BJ (cell line): ENCODE data around the gene TMSB15C. TPM values are rescaled to one million over a fixed set of nuclear protein-coding genes. Genes with fewer than 3 reads are reported as not detected.
"Not testable (repeated sequence)": the region's sequence is repeated elsewhere in the genome, so short reads cannot be mapped to it uniquely, and the experiment has no call there.

Experiments used
- CTCF ChIA-PET: fragments of 350-600 bp; formaldehyde crosslinking; extraction: SDS; loops from one replicate; lab custom pipeline; 2021; ENCODE audit warnings: antibody characterized with exemption, inconsistent platforms; lab: Yijun Ruan, JAX
- POLR2A ChIA-PET: fragments of 300-600 bp; sonication (Branson Sonifier 250); formaldehyde crosslinking; extraction: SDS; loops from one replicate; lab custom pipeline; 2021; ENCODE audit warnings: antibody characterized with exemption; lab: Charles Lee
- DNase-seq: peaks from one replicate; pipeline ENCODE4 v3.0.0-alpha.2; 2011; ENCODE audit warnings: low read depth
- H3K27me3 ChIP-seq: 2 replicates; pipeline ENCODE4 v1.6.0; 2011; ENCODE audit warnings: low read length; ENCODE audit not compliant: control insufficient read depth, insufficient read depth
- H3K36me3 ChIP-seq: 2 replicates; pipeline ENCODE4 v1.5.1; 2011; ENCODE audit warnings: low read length; ENCODE audit not compliant: control insufficient read depth, insufficient read depth
- H3K4me3 ChIP-seq: 2 replicates; pipeline ENCODE4 v1.5.1; 2011; ENCODE audit warnings: low read depth, mild to moderate bottlenecking, control low read depth, low read length
- CTCF ChIP-seq: IDR thresholded peaks from 2 replicates; pipeline ENCODE4 v1.5.1; 2011; ENCODE audit warnings: low read depth, mild to moderate bottlenecking, control low read depth, inconsistent platforms, low read length, moderate library complexity; ENCODE audit not compliant: insufficient read depth
- polyA minus RNA-seq: library from RNA; depleted of rRNA, polyadenylated mRNA; stranded (reverse); fragments of >200 nt; gene quantifications from 2 replicates; pipeline ENCODE4 v1.2.3, GENCODE V29; 2011; rRNA and poly(A)+ RNA removed
- polyA plus RNA-seq: library from polyadenylated mRNA; depleted of rRNA; stranded (reverse); fragments of >200 nt; gene quantifications from 2 replicates; pipeline ENCODE4 v1.2.3, GENCODE V29; 2011; rRNA removed

Gene TMSB15C
- 1.2 and 2.4 TPM in 2 replicates for polyA plus RNA-seq
- 0.71 and 0.98 TPM in 2 replicates for polyA minus RNA-seq

GRCh38 chrX:104075778-104076445 lies at the start of gene TMSB15C:
TMSB15C (minus strand) TSS chrX:104076236.
- H3K36me3 ChIP-seq, DNase-seq, POLR2A ChIA-PET, H3K4me3 ChIP-seq, H3K27me3 ChIP-seq, CTCF ChIA-PET: not testable (repeated sequence)

GRCh38 chrX:104122829-104123228 lies 46.8 kb upstream of the TMSB15C start:
- no peaks in the 10 kb centered on the region for H3K36me3 ChIP-seq
- H3K27me3 ChIP-seq = no peaks in the 10 kb centered on the region
- no peak for TF ChIP-seq CTCF
- CTCF ChIA-PET = no interaction called here
- H3K4me3 ChIP-seq = no peak overlapping the region
- POLR2A ChIA-PET = no interaction called here
- DNase-seq = no peak

- H3K27me3 ChIP-seq = no peaks in the 10 kb centered on the region
- TF ChIP-seq CTCF = no peak
- CTCF ChIA-PET = interaction anchor here (1.5 kb wide), 1 partner anchor 19 kb away, joined by 5 read pairs; no protein-coding TSS in a partner anchor
- POLR2A ChIA-PET = no interaction called here
- DNase-seq = no peak
- no peak overlapping the region for H3K4me3 ChIP-seq
- no peaks in the 10 kb centered on the region for H3K36me3 ChIP-seq
Observed at GRCh38 chrX:104118765-104119164, 42.7 kb upstream of the TMSB15C start.

GRCh38 chrX:104117759-104118158 lies 41.7 kb upstream of the TMSB15C start:
- POLR2A ChIA-PET = no interaction called here
- no peak for DNase-seq
- H3K27me3 ChIP-seq = no peaks in the 10 kb centered on the region
- no peaks in the 10 kb centered on the region for H3K36me3 ChIP-seq
- CTCF ChIA-PET = no interaction called here
- no peak for TF ChIP-seq CTCF
- no peak overlapping the region for H3K4me3 ChIP-seq

- CTCF ChIA-PET = interaction anchor here (1.0 to 3.2 kb wide), 6 partner anchors 13 to 268 kb away, joined by 3 to 9 read pairs (median 6); no protein-coding TSS in a partner anchor
- H3K27me3 ChIP-seq = no peaks in the 10 kb centered on the region
- H3K36me3 ChIP-seq = no peaks in the 10 kb centered on the region
- H3K4me3 ChIP-seq = peak overlapping the region; percentile 50
- POLR2A ChIA-PET = no interaction called here
- no peak for DNase-seq
- TF ChIP-seq CTCF = peak; percentile 60
Observed at GRCh38 chrX:104113222-104113965, 37.4 kb upstream of the TMSB15C start.
